Lower leg skin (tissue), 4 donors: ENCODE results near the gene PSMD1. TPM values are rescaled to one million over a fixed set of nuclear protein-coding genes. Genes with fewer than 3 reads are reported as not detected.

Experiments
- DNase-seq, 2 donors: peaks; one replicate each; pipeline ENCODE4 v3.0.0-alpha.2; 2019; ENCODE audit warnings: low spot score in 2 of 2
- H3K4me3 ChIP-seq: fragments of 200-600 bp; sonication (generic); 2 replicates; pipeline ENCODE4 v1.5.1; 2017; ENCODE audit warnings: mild to moderate bottlenecking, low read depth; ENCODE audit not compliant: poor library complexity, severe bottlenecking
- POLR2A ChIP-seq, 2 donors: fragments of 450-650 bp; IDR thresholded peaks; one replicate each; pipeline ENCODE4 v1.6.1; 2016 to 2017; ENCODE audit warnings: antibody characterized with exemption in 2 of 2, mild to moderate bottlenecking in 1 of 2, moderate library complexity in 1 of 2
- WGBS, 2 donors: methylation state at CpG; one replicate each; pipeline ENCODE4 v1.1.5; 2018; 5-methylcytosine and 5-hydroxymethylcytosine counted together
- intact Hi-C: fragments of 100-400 bp; cut with DNase I; formaldehyde crosslinking; loops from one replicate; pipeline ENCODE4 v1.15.0; 2023; ENCODE audit warnings: low total_unique reads
- total RNA-seq, 4 donors: library from RNA; depleted of rRNA; stranded (reverse); fragments of >200 nt; gene quantifications; one replicate each; pipeline ENCODE4 v1.1.0, GENCODE V29; 2016
- TF ChIP-seq, protein P1 (sequence below), 3 donors: fragments of 450-650 bp; IDR thresholded peaks; one replicate each; pipeline ENCODE4 v1.5.1; 2016; ENCODE audit warnings: antibody characterized with exemption in 3 of 3, mild to moderate bottlenecking in 3 of 3, moderate library complexity in 2 of 3

The PSMD1 gene
- total RNA-seq, 4 donors from 2014 or later = 49.8 to 67.9 (median 57.4) TPM

GRCh38 chr2:231068525-231069222 lies 12.0 kb downstream of the PSMD1 start:
- TF ChIP-seq, protein P1, sequence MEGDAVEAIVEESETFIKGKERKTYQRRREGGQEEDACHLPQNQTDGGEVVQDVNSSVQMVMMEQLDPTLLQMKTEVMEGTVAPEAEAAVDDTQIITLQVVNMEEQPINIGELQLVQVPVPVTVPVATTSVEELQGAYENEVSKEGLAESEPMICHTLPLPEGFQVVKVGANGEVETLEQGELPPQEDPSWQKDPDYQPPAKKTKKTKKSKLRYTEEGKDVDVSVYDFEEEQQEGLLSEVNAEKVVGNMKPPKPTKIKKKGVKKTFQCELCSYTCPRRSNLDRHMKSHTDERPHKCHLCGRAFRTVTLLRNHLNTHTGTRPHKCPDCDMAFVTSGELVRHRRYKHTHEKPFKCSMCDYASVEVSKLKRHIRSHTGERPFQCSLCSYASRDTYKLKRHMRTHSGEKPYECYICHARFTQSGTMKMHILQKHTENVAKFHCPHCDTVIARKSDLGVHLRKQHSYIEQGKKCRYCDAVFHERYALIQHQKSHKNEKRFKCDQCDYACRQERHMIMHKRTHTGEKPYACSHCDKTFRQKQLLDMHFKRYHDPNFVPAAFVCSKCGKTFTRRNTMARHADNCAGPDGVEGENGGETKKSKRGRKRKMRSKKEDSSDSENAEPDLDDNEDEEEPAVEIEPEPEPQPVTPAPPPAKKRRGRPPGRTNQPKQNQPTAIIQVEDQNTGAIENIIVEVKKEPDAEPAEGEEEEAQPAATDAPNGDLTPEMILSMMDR (IDR thresholded peaks at IDR 0.05) = no peak
- no peak for TF ChIP-seq POLR2A (IDR thresholded peaks at IDR 0.05)
- whole genome bisulfite sequencing, 2 donors = 87 to 90% methylated on average over 5 of the region's 5 CpGs
- intact Hi-C loops = no loop called here
- DNase-seq = no peak
- no peak overlapping the region for H3K4me3 ChIP-seq

- intact Hi-C loops = no loop called here
- no peak for DNase-seq
- H3K4me3 ChIP-seq = no peak overlapping the region
- WGBS, 2 donors = 91 to 93% methylated on average over 1 of the region's 1 CpG
- TF ChIP-seq, protein P1 (IDR thresholded peaks at IDR 0.05) = no peak
- no peak for TF ChIP-seq POLR2A (IDR thresholded peaks at IDR 0.05)
Measured at GRCh38 chr2:231069379-231070054, 12.8 kb downstream of the PSMD1 start.

DNA sequence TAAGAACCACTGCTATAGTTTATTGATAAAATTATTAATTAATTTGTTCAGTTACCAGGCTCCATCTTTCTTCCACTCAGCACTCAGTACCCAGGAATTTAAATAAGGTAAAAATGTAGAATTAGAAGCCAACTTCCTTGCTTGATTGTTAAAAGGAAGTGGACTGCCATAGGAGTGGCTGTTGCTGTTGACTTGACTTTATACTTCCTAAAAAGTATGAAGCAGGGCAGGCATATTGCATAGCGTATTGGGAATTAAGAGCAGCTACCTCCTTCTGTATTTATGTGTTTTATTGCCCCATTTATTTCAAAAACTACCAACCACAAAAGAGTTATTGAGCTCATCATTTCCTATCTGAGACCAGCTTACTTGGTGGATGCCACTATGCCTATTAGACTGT lies 27.9 kb downstream of the PSMD1 start:
- intact Hi-C loops = no loop called here
- no peak overlapping the region for H3K4me3 ChIP-seq
- TF ChIP-seq, protein P1 (IDR thresholded peaks at IDR 0.05) = no peak
- TF ChIP-seq POLR2A (IDR thresholded peaks at IDR 0.05) = no peak
- WGBS, 2 donors = 94 to 96% methylated on average over 1 of the region's 1 CpG
- no peak for DNase-seq

DNA sequence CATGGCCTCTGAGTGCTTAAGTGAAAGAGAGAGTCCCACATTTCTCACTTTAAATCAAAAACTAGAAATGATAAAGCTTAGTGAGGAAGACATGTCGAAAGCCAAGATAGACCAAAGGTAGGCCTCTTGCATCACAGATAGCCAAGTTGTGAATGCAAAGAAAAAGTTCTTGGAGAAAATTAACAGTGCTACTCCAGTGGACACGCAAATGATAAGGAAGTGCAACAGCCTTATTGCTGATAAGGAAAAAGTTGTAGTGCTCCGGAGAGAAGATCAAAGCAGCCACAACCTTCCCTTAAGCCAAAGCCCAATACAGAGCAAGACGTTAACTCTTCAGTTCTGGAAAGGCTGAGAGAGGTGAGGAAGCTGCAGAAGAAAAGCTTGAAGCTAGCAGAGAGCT lies 32.1 kb downstream of the PSMD1 start:
- no peak for DNase-seq
- intact Hi-C loops = no loop called here
- 82 to 83% methylated on average over 4 of the region's 4 CpGs for WGBS, 2 donors

DNA sequence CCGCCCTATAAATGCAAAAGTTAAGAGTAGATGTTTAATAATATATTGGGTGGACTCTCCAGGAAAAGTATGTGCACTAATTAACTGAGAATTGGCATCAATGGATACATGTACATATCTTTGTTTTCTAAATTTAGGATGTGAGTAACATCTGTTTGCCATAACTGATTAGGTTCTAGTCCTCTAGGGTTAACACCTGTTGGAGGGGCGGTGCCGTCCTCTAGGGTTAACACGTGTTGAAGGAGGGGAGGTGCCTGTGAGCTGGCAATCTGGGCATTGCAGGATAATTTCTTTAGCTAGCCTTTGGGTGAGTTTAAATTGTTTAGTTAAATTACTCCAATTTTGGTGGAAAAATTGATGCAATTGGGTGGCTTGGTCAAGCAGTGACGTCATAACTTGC lies 37.3 kb downstream of the PSMD1 start:
- intact Hi-C loops = no loop called here
- 90 to 91% methylated on average over 5 of the region's 5 CpGs for WGBS, 2 donors
- no peak for DNase-seq
- no peak for TF ChIP-seq POLR2A (IDR thresholded peaks at IDR 0.05)
- no peak overlapping the region for H3K4me3 ChIP-seq

More for the DNA sequence above, 32.1 kb downstream of the PSMD1 start:
- TF ChIP-seq, protein P1 (IDR thresholded peaks at IDR 0.05) = no peak
- no peak for TF ChIP-seq POLR2A (IDR thresholded peaks at IDR 0.05)
- H3K4me3 ChIP-seq = no peak overlapping the region

GRCh38 chr2:231094736-231095346 lies 38.2 kb downstream of the PSMD1 start:
- intact Hi-C loops = no loop called here
- TF ChIP-seq POLR2A (IDR thresholded peaks at IDR 0.05) = no peak
- TF ChIP-seq, protein P1 (IDR thresholded peaks at IDR 0.05) = no peak
- 82 to 89% methylated on average over 4 of the region's 4 CpGs for WGBS, 2 donors
- no peak overlapping the region for H3K4me3 ChIP-seq
- DNase-seq = no peak
